DMS153 (cell line): ENCODE results near the gene RAB44.

Source experiments
- DNase-seq: peaks from one replicate; lab custom pipeline; 2025; lab: John Stamatoyannopoulos, UW

Gene RAB44

DNA sequence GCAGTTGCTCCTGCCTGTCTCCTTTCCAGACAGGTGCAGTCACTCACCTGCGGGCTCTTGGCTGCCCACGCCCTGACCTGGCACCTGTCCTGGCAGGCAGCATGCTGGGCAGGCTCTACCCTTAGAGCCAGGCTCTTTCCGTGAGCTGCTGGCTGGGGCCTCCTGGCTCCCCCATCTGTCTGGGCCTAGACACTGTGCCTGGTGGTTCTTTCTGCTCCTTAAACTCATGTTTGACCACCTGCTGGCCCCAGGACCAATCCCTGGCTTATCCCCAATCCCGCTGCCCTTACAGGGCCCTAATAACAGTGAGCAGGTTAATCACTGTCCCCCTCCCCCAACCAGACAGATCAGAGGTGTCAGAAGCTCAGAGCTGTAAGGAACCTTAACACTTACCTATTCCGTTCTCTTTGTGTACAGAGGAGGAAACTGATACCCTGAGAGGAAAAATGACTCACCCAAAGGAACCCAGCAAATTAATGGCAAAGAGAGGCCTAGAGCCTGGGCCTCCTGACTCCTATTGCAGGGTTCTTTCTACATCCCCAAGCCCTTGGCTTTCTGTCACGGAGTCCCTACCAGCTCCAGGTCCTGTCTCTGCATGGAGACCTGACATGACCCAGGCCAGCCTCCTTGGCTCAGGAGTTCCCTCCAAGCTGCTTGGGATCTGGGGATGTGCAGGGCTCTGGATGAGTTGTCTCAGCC lies 54.7 kb downstream of the RAB44 start:
- DNase-seq: no peak

DNA sequence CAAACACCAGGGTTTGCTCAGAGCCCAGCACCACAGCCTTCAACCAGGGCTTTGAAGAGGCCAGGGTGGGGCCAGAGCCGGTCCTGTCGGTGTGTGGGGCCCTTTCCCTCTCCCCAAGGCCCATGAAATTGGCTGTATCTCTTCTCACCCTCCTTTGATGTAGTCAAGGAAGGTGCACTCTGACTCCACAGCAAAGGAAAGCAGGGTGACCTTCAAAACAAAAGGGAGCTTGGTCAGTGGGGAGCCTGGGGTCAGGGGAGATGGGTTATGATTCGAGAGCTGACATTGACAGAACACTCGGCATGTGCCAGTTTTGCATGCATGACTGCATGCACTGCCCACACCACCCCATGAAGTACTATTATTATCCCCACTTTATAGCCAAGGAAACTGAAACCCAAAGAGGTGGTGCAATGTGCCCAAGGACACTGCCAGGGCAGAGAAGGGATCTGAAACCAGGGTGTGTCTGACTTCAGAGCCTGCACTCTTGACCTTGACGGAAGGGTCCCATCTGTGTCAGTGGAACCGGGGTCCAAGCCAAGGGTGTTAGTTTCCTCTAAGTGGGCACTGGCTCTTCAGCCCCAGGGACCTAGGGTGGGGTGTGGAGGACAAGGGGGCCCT lies 55.4 kb downstream of the RAB44 start:
- no peak for DNase-seq

DNA sequence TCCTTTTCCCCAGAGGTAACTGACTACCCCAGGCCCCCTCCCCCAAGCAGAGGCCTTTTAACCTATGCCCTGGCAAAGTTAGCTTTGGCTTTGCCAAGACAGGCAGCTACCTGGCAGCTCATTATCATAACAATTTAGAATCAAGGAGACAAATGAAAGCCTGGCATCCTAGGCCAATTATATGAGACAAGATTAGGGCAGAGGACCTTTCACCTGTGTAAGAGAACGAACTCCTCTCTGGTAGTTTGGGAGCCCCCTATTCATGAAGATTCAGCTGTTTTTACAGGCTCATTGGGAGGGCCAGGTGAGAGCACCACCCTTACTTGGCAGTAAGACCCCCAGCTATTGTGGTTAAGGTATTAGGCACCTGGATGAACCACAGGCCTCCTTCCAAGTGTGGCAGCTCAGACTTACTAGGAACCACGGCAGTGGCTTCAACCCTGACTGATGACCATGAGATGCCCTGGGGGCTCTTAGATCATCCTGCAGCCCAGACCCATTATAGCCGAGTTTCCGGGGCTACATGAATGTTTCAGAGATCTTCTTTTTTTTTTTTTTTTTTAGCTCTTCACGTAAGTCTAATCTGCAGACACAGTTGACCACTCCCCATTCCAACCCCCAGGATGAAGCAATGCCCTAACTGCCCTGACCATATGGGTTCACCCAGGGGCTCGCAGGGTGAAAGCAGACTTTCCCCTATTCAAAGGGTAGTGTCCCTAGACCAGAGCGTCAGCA lies 56.2 kb downstream of the RAB44 start:
- no peak for DNase-seq

DNA sequence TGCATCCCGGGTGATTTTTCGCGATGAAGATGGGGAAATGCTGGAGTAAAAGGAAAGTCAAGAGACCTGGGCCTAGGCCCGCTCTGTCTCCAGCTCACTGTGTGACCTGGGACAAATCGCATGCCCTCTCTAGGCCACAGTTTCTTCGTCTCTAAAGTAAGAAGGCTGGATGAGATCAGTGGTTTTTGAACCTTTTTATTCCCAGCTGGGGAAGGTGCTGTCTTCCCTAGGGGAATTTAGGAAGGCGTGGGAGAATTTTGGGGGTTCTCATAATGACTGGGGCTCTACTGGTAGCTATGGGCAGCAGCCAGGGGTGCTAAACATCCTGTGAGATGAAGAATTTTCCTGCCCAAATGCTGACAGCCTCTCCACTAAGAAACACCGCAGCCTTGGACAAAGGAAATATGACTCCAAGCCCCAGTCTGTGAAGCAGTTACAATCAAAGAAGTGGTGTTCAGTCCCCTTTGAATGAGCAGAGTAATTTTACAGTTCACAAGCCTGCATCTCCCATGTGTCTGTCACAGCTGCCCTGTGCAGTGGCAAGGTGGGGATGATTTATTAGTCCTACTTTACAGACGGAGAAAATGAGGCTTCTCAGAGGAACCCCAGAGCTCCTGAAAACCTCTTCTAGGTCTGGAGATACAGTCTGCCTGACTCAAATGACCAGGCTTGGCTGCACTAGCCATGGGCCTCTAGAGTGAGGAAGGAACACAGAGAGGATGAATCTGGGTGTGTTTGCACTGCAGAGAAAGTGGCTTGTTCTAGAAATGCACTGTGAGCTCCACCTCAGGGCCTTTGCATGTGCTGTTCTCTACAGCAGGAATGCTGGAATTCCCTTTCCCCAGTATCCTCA lies 57.2 kb downstream of the RAB44 start:
- peak; percentile 2 for DNase-seq

DNA sequence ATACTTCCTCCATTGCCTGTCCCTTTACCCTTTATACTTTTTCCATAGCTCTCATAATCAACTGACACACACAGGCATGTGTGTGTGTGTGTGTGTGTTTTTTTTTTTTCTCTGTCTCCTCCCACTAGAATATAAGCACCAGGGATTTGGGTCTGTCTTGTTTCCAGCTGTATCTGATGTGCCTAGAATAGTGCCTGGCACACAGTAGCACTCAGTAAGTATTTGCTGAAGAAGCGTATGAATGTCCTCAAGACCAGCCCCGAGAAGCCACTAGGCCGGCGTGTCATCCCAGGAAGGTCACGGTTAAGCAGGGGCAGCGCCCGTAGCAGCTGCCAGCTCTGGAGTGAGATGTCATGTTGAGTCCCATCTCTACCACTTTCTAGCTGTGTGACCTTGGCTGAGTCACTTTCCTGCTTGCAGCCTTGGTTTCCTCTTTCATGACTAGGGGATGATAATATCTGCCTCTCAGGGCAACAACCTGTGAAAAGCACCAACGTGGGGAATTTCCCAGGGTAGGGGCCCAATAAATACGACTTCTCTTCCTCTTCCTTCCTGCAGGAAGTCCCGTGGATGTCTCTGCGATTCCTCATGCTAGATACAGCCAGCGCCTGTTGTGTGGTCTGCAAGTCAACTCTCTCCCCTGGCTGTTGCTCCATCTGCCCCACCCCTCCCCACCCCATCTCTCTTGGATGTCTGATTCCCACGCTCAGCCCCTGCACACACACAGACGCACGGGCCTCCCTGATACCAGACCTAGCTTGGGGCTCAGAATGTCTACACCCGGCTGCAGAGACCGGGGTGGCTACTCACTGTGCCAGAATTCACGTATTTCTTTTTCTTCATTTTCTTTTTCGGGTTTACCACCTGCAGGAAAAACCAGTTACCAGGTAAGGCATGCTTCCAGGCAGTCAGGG lies 58.1 kb downstream of the RAB44 start:
- DNase-seq: no peak

DNA sequence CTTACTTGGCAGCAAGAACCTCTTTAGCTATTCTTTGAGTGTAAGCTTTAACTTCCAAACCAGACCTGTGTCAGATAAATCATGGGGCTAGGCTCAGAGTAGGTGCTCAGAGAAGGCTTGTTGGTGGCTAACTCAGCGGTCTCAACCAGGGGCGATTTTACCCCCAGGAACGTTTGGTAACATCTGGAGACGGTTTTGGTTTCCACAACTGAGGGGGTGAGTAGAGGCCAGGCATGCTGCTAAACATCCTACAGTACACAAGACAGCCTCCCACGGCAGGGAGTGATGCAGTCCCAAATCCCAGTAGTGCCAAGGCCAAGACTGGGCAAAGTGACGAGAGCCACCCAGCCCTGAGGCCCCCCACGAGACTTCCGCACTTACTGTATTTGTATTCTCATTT lies 59.2 kb downstream of the RAB44 start:
- no peak for DNase-seq

DNA sequence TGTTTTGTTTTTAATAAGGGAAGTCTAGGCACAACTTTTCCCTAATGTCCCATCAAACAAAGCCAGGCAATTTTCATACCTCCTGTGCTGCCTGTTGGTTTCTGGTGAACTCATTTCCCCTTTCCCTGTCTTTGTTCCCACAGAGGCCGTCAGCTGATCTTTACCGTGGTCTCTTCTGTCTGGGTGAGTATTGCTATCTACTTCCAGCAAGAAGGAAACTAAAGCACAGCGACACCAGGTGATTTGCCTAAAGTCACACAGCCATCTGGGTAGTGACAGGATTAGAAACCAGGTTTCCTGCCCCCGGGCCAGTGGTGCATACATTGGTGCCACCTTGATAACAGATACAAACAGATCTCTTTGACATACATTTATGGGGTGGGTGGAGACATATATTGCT lies 59.6 kb downstream of the RAB44 start:
- DNase-seq: no peak

DNA sequence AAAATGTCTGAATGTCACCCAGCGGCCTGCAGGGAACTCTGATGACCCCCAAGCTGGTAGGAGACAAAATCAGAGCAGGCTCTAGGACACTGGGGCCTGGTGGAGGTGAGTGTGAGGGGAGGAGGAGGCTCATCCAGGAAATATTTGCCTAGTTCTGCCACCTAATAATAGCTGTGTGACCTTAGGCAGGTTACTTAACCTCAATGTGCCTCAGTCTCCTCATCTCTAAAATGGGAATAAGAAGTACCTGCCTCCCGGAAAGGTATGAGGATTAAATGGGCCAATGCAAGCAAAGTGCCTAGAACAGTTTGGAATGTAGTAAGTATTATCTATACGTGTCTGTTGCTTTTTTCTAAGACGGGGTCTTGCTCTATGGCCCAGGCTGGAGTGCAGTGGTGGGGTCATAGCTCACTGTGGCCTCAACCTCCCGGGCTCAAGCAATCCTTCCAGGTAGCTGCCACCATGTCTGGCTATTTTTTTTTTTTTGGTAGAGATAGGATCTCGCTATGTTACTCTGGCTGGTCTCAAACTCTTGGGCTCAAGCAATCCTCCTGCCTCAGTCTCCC lies 60.4 kb downstream of the RAB44 start:
- no peak for DNase-seq

DNA sequence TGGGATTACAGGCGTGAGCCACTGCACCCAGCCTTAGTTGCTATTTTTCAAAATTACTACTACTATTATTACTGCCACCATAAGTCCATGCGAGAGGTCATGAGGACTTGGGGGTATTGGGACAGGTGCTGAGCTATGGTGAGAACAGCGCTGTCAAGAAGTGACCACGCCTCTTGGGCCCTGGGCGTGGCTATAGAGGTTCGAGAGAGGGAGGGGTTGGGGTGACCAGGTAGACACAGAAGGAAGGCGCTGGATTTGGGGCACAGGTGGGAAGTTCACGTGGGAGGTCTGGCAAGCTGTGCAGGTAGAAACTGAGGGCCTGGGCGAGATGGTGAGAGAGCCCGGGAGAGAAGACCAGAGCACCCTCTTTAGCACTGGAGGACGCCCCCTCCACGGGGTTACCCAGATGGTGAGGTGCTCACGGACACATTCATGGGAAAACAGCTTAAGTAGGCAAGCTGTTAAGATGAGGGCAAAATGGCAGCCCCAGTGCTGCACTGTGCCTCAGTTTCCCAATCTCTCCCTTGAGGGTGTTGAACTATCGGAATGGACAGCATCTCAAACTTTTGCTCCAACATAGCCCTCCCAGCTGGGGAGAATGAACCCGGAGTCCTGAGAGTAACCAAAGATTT lies 61.0 kb downstream of the RAB44 start:
- DNase-seq: no peak

DNA sequence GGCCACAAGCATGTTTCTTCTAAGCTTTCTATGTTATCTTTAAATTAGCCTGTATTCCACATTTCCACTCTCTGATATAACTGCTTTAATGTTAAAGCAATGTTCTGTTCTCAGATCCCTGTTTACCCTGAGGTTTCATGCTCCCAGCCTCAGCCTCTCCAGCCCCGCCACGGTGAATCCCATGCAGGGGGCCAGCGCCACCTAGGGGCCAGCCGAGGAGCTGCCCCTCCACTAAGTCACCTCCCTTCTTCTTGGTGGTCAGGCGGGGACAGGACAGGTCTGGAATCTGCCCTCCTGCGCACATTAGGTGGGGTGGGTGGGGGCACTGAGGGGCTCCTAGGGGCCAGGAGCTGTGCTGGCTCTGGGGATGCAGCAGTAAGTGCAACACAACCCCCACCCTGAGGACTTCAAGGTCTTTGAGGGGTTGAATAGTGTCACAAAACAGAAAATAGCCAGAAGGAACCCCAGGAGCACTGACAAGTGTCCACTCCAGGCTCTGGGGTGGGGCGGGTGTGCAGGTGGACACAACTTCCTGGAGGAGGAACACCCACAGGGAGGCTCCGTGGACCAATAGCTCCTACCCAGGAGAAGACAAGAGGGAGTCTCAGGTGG lies 61.6 kb downstream of the RAB44 start:
- DNase-seq: peak; percentile 31

DNA sequence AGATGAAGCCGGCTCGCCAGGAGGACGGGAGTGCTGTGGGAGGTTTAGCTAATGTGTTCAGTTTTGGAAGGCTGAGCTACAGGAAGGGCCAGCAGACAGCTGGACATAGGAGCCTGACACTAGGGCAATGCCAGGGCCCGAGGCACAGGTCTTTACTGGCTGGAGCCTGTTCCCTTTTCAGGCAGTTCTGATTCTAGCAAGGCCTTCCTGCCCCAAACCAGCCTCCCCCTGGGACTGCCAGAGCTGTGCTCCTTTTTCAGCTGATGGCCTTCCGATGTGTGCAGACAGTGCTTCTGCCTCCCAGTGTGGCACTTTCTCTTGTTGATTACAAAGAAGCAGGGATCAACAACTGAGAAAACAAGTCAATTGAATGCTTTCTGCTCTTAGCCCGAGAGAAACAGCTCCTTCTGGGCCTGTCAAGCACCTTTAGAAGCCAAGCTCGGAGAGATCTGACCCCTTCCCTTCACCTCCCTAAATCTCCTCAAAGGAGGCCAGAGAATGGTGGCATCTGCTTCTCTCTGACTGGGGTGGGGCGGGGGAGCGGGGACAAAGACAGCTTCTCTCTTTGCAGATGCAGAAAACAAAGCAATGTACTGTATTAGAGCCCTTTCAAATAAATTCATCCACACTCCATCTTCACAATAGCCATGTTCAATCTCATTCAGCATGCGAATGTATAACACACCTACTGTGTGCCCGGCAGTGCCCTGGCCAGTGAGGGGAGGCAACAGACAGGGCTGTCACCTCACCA lies 63.2 kb downstream of the RAB44 start:
- no peak for DNase-seq

DNA sequence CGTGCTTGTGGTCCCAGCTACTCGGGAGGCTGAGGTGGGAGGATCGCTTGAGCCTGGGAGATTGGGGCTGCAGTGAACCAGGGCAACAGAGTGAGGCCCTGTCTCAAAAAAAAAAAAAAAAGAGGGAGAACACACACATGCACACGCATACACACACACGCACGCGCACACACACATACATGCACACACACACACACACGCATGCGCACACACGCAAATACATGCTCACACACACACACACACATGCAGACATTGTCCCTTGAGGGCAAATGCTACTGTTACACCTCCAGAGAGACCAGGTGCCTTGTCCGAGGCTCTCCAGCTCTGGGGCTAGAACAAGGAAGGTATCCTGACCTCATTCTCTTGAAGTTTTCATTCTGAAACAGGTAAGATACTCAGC lies 64.5 kb downstream of the RAB44 start:
- no peak for DNase-seq

DNA sequence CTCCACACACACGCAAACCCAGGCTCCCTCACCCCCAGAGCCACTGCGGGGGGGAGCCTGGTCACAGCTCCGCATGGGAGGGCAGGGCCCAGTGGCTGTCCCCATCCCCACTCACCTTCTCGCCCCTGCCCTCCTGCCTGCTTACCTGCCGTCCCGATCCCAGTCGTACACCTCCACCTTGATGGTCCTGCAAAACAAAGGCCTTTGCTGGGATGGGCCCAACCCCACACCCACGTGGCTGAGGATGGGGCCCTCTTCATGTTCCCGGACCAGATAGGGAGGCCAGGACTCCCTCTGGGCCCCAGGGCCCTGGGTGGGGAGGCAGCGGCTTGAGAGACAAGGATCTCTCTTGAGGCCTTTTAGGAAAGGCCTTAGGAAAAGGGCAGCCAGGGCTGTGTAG lies 67.6 kb downstream of the RAB44 start:
- no peak for DNase-seq

DNA sequence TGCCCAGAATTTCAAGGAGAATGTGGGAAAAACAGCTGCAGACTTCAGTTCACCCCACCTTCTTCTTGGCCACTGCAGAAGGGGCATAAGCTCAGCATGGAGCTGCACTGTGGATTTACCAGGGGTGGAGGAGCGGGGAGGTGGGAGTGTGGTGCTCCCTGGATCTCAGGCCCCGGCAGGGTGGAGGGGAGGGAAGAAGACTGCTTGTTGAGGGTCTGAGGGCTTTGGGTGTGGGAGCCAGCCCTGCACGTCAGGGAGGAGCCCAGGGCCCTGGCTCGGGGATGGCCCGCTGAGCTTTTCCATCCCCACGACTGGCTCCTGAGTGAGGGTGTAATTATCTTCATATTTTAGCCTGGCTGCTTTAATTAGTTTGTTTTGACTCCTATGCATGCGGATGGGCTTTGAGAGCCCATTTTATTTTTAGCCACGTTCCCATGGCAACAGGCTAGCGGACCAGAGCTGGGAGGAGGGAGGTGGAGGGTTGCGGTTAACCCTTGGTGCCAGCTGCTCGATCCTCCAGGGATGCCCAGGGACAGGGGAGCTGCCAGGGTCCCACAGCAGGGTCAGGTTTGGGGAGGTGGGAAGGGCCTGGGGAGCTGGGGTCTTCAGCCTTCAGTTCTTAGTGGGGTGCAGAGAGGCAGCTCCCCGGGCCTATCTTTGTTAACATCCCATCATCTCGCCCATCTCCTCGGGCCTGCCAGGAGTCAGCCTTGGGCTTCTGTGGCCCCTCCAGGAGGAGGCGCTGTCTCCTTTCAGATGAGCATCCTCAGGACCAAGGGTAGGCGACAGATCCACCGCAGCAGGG lies 68.2 kb downstream of the RAB44 start:
- peak; percentile 30 for DNase-seq

DNA sequence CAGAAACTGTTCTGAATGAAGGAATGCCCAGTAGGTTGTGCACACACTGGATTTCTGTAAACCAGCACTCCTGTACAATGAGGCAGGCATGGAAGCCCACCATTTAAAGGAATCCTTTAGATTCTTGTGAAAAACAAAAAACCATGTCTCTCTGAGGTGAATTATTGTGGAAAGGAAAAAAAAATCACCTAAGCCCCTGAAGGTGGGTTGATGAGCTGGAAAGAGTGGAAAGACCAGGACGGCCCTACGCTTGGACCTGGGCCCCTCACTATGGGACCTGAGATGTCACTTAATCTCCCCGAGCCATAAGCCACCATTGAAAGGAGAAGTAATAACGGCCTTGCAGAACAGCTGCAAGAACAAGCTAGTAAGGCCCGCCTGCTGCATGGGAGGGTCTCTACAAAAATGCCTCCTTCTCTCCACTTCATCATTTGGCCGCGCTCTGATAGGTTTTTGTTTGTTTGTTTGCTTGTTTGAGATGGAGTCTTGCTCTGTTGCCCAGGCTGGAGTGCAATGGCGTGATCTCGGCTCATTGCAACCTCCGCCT lies 68.8 kb downstream of the RAB44 start:
- no peak for DNase-seq

DNA sequence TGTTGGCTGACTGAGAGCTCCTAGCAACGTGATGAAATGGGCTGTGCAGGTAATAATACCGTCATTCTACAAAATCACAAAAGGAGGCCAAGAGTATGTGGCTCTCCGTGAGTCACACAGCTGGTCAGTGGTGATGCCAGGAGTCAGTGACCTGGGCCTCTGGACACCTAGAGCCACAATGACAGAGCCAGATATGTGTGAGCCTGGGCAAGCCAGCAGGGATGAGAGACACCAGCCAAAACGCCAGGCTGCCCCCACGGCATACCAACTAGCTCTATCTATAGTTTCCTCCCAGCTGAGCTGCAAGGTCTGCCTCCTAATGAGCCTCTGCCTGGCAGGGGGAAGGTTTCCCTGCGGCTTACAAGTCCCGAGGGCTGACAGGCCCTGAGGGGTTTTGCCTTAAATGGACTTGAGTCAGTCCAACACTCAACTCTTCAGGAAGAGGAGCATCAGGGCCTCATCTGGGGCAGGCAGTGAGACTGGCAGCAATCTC lies 71.6 kb downstream of the RAB44 start:
- DNase-seq: no peak

DNA sequence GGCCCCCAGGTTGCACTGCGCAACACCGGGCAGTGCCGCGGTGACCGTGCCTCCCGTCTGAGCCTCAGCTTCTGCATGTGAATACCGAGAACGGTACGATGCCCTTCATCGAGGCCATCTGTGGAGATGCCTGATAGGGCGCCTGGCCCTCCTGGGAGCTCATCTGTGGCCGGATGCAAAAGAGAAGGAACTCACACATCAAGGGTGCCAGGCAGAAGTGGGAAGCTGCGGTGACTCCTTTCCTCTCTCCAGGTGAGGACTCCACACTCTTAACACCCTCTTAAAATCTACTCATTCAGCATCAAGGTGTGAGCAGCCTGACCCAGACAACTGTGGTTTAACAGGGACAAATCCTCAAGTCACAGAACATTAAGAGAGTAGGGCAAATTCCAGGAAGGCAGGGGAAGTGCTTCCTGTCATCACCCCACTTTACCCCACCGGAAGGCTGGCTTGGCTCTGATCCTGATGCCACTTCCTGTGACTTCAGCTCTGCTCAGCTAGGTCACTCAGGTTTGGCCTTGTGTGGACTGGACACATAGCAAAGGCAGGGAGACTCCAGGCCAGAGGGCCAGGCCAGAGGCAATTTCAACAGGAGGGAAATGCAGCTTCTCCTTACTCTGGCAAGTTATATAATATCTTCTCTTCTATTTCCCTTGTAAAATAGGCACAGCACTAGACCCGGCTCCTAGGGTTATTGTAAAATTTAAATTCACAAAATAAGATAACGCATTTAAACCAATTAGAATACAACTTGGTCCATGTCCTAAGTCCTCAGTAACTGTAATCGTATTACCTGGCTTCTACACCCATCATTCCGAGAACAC lies 72.3 kb downstream of the RAB44 start:
- DNase-seq: no peak
